Endothelial cell of umbilical vein (primary cell): ENCODE results near the gene RDX. TPM values are rescaled to one million over a fixed set of nuclear protein-coding genes. Genes with fewer than 3 reads are reported as not detected.
"Not testable (repeated sequence)": the region's sequence is repeated elsewhere in the genome, so short reads cannot be mapped to it uniquely, and the experiment has no call there.

ENCODE experiments used
- BruUV-seq: library from RNA; stranded (reverse); fragments of 400-500 nt; replicated peaks from 2 replicates; lab custom pipeline; 2021; lab: Mats Ljungman, UMichigan
- CTCF ChIA-PET: fragments of 300-600, 350-600 bp; sonication (Branson Sonifier 250); formaldehyde crosslinking; loops from one replicate; lab custom pipeline; 2021; ENCODE audit warnings: antibody characterized with exemption, inconsistent platforms; lab: Charles Lee
- POLR2A ChIA-PET: fragments of 300-600, 350-600 bp; sonication (Branson Sonifier 250); formaldehyde crosslinking; loops from one replicate; lab custom pipeline; 2021; ENCODE audit warnings: antibody characterized with exemption, inconsistent platforms; lab: Charles Lee
- DNase-seq: peaks from one replicate; pipeline ENCODE4 v3.0.0-alpha.2; 2011; ENCODE audit warnings: low read depth, low spot score
- FAIRE-seq: peaks from 2 replicates; lab custom pipeline; 2011; peaks lifted over from hg19 to GRCh38; lab: Jason Lieb, UNC
- H2AFZ ChIP-seq: 2 replicates; pipeline ENCODE4 v1.6.0; 2012; ENCODE audit warnings: low read depth, low read length, control low read depth, inconsistent platforms
- H3K27ac ChIP-seq: 2 replicates; pipeline ENCODE4 v1.5.1; 2011; ENCODE audit warnings: low read depth, mild to moderate bottlenecking, control low read depth, low read length, moderate library complexity; ENCODE audit not compliant: insufficient read depth
- H3K27me3 ChIP-seq, 2 experiments: 2 replicates each; pipeline versions ENCODE4 v1.6.0 to v1.6.1; 2011; ENCODE audit warnings: low read length in 2 of 2, mixed read lengths in 1 of 2; ENCODE audit not compliant: control insufficient read depth in 2 of 2, insufficient read depth in 2 of 2
- H3K36me3 ChIP-seq, 2 experiments: 2 replicates in 1 of 2; 3 replicates in 1 of 2; pipeline ENCODE4 v1.5.1; 2011; ENCODE audit warnings: low read length in 2 of 2, mild to moderate bottlenecking in 1 of 2, moderate library complexity in 1 of 2; ENCODE audit not compliant: control insufficient read depth in 2 of 2, insufficient read depth in 2 of 2; ENCODE audit errors: extremely low read depth in 1 of 2
- H3K4me1 ChIP-seq: 3 replicates; pipeline ENCODE4 v1.5.1; 2011; ENCODE audit warnings: mild to moderate bottlenecking, low read length; ENCODE audit not compliant: control insufficient read depth, insufficient read depth; ENCODE audit errors: extremely low read depth
- H3K4me2 ChIP-seq: 2 replicates; pipeline ENCODE4 v1.6.1; 2011; ENCODE audit warnings: low read length, control low read depth, mixed read lengths; ENCODE audit not compliant: insufficient read depth
- H3K4me3 ChIP-seq, 3 experiments: fragments of 200-600 bp in 1 of 3; sonication (generic), shearing (Covaris generic) in 1 of 3; replicated peaks in 1 of 3; 2 replicates each; pipeline ENCODE4 v1.5.1; 2011 to 2016; ENCODE audit warnings: control low read depth in 3 of 3, low read length in 3 of 3, mild to moderate bottlenecking in 2 of 3, inconsistent platforms in 1 of 3, low read depth in 1 of 3, moderate library complexity in 1 of 3; ENCODE audit not compliant: insufficient read depth in 1 of 3
- H3K79me2 ChIP-seq: 2 replicates; pipeline ENCODE4 v1.6.0; 2012; ENCODE audit warnings: low read length, inconsistent platforms; ENCODE audit not compliant: control insufficient read depth, insufficient read depth
- H3K9ac ChIP-seq: replicated peaks from 2 replicates; pipeline ENCODE3; 2011; ENCODE audit warnings: low read length, control low read depth; ENCODE audit not compliant: insufficient read depth; ENCODE audit errors: extremely low read depth
- H3K9me1 ChIP-seq: replicated peaks from 3 replicates; pipeline ENCODE4 v1.6.0; 2011; ENCODE audit warnings: mild to moderate bottlenecking, low read length; ENCODE audit not compliant: control insufficient read depth, insufficient read depth; ENCODE audit errors: extremely low read depth
- H3K9me3 ChIP-seq: replicated peaks from 2 replicates; pipeline ENCODE4 v1.5.1; 2012; ENCODE audit warnings: low read length, inconsistent platforms; ENCODE audit not compliant: control insufficient read depth, insufficient read depth
- H4K20me1 ChIP-seq: replicated peaks from 2 replicates; pipeline ENCODE3; 2011; ENCODE audit warnings: mild to moderate bottlenecking, low read length; ENCODE audit not compliant: control insufficient read depth, insufficient read depth; ENCODE audit errors: extremely low read depth
- FOS ChIP-seq: IDR thresholded peaks from 2 replicates; pipeline ENCODE4 v1.6.1; 2011; ENCODE audit warnings: mild to moderate bottlenecking, low read length, moderate library complexity, borderline replicate concordance; ENCODE audit not compliant: insufficient read depth
- GATA2 ChIP-seq: IDR thresholded peaks from 2 replicates; pipeline ENCODE4 v1.7.0; 2011; ENCODE audit warnings: low read depth, mild to moderate bottlenecking, moderate library complexity, mixed read lengths, low read length; ENCODE audit not compliant: insufficient read length, insufficient read depth
- JUN ChIP-seq: IDR thresholded peaks from 2 replicates; pipeline ENCODE4 v1.6.1; 2011; ENCODE audit warnings: borderline replicate concordance, low read depth; ENCODE audit not compliant: insufficient read length, insufficient read depth
- POLR2AphosphoS5 ChIP-seq: IDR thresholded peaks from 2 replicates; pipeline ENCODE4 v1.6.1; 2012; ENCODE audit warnings: low read depth, mild to moderate bottlenecking, control low read depth, low read length, moderate library complexity; ENCODE audit not compliant: insufficient read depth
- dilution Hi-C: fragments of 300-500 bp; cut with MboI; formaldehyde crosslinking; loops from one replicate; pipeline ENCODE4 v1.15.0; 2019; ENCODE audit warnings: low sequenced_read_pairs; ENCODE audit not compliant: extremely low pct_ligation_motif_present
- intact Hi-C: fragments of 100-400 bp; cut with micrococcal nuclease; formaldehyde crosslinking; loops from one replicate; pipeline ENCODE4 v1.10.0; 2022
- polyA plus RNA-seq, 4 experiments: library from polyadenylated mRNA; depleted of rRNA in 3 of 4; stranded (reverse) in 3 of 4; unstranded in 1 of 4; fragments of >200 nt; gene quantifications; 2 replicates each; pipeline versions ENCODE4 v1.2.1 to v1.2.3, GENCODE V29; 2011 to 2012; ENCODE audit warnings: missing spikeins in 1 of 4
- total RNA-seq: library from RNA; stranded (reverse); gene quantifications from 2 replicates; pipeline ENCODE4 v1.2.3, GENCODE V29; 2021

Gene RDX
- total and polyA plus RNA-seq, 2 donors (not counting 3 experiments of a cell fraction or from before 2014, with no cell fraction given) = 47.9 to 280 TPM

GRCh38 chr11:110194211-110194766, 102.1 kb downstream of the RDX start:
- Histone ChIP-seq H3K4me1 (peaks cover 28% of the 10 kb centered on the region), H3K9ac (peak overlapping the region; percentile 44), H3K4me2 (peak overlapping the region; percentile 38), H3K27ac (peak overlapping the region; percentile 78)
- H3K4me3 ChIP-seq, H3K79me2 ChIP-seq, H3K36me3 ChIP-seq, H2AFZ ChIP-seq, H4K20me1 ChIP-seq, H3K27me3 ChIP-seq, H3K9me1 ChIP-seq, H3K9me3 ChIP-seq, POLR2A ChIA-PET, dilution Hi-C loops: not testable (repeated sequence)
- DNase-seq = peak; percentile 79
- peak; percentile 84 for FAIRE-seq
- BruUV-seq = TSS peak; percentile 6
- CTCF ChIA-PET = interaction anchor here (1.2 kb wide), 1 partner anchor 255 kb away, joined by 5 read pairs; no protein-coding TSS in a partner anchor
- TF ChIP-seq FOS (peak; percentile 74), JUN (peak; percentile 35), POLR2AphosphoS5 (peak; percentile 60), GATA2 (peak; percentile 73)
- intact Hi-C loops = loop anchor here (1.0 kb wide), 2 partner anchors 99 to 248 kb away; no protein-coding TSS in a partner anchor

GRCh38 chr11:110192604-110193282, 103.7 kb downstream of the RDX start:
- POLR2A ChIA-PET = not testable (repeated sequence)

More at GRCh38 chr11:110192604-110193282, 103.7 kb downstream of the RDX start:
- H2AFZ ChIP-seq, dilution Hi-C loops, H4K20me1 ChIP-seq, H3K4me3 ChIP-seq, H3K79me2 ChIP-seq, H3K4me2 ChIP-seq, H3K36me3 ChIP-seq, intact Hi-C loops, FAIRE-seq, BruUV-seq, CTCF ChIA-PET, H3K9ac ChIP-seq, H3K27me3 ChIP-seq, H3K9me1 ChIP-seq, DNase-seq, H3K9me3 ChIP-seq, H3K27ac ChIP-seq: not testable (repeated sequence)
- H3K4me1 ChIP-seq = peaks cover 28% of the 10 kb centered on the region
